ENCODE data around the gene IRF3.

DNA sequence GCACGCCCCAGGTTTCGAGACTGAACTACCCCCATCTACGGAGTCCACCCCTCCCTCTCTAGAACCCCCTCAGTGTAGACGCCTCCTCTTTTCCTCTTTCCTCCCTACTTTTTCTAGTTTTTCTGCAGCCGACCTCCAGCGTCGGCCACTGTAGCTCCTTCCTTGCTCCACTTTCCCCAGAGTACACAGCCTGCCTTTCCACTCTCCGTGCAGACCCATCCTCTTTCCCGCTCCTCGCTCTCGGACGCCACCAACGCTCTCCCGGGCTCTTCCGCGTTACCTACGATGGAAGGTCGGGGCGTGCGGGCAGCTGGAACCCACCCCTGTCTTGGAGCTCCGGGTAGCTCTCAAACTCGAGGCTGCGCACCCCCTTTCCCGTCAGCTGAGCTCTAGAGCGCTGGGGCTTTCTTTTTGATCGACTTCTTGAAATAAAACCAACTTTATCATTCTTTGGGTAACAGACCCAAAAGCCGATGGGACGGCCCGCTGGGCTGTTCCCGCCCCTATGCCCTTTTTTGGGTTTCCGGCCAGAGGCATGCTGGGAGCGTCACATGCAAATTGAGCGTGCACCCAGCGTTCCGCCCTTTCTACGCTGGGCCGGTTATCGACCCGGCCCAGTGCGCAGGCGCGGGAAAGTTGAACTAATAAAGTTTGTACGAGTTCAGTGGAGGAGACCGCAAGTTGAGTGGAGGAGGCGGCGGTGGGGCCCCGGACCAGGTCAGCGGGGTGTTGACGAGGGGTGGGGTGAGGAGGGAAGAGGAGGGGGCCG is at the start of gene IRF3, which contains the start of gene BCL2L12:
- TF ChIP-seq, protein P1, sequence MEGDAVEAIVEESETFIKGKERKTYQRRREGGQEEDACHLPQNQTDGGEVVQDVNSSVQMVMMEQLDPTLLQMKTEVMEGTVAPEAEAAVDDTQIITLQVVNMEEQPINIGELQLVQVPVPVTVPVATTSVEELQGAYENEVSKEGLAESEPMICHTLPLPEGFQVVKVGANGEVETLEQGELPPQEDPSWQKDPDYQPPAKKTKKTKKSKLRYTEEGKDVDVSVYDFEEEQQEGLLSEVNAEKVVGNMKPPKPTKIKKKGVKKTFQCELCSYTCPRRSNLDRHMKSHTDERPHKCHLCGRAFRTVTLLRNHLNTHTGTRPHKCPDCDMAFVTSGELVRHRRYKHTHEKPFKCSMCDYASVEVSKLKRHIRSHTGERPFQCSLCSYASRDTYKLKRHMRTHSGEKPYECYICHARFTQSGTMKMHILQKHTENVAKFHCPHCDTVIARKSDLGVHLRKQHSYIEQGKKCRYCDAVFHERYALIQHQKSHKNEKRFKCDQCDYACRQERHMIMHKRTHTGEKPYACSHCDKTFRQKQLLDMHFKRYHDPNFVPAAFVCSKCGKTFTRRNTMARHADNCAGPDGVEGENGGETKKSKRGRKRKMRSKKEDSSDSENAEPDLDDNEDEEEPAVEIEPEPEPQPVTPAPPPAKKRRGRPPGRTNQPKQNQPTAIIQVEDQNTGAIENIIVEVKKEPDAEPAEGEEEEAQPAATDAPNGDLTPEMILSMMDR (conservative IDR thresholded peaks at IDR 0.05; ENCODE audit: low read depth, low read length): no peak
- TF ChIP-seq RAD21 (IDR thresholded peaks at IDR 0.05; ENCODE audit: low read length): no peak

Data from IMR-90 (cell line).